MM.1S (cell line): ENCODE data around the gene PPP3R1.

ENCODE experiments used
- DNase-seq: peaks from one replicate; pipeline ENCODE4 v3.0.0-alpha.2; 2015
- H2AFZ ChIP-seq: fragments of 300-600 bp; sonication (generic); 2 replicates; pipeline ENCODE4 v1.6.0; 2016; ENCODE audit warnings: antibody characterized with exemption, low read length
- H3F3A ChIP-seq: fragments of 300-600 bp; sonication (generic); 2 replicates; pipeline ENCODE4 v1.6.1; 2016; ENCODE audit warnings: mild to moderate bottlenecking, antibody characterized with exemption, low read length, moderate library complexity, mixed read lengths; ENCODE audit not compliant: insufficient read depth
- H3K27ac ChIP-seq: fragments of 300-600 bp; sonication (generic); 2 replicates; pipeline ENCODE4 v1.5.1; 2016; ENCODE audit warnings: mild to moderate bottlenecking, low read length
- H3K27me3 ChIP-seq: fragments of 300-600 bp; sonication (generic); replicated peaks from 2 replicates; pipeline ENCODE4 v1.6.0; 2016; ENCODE audit warnings: low read length; ENCODE audit not compliant: insufficient read depth
- H3K36me3 ChIP-seq: fragments of 300-600 bp; sonication (generic); replicated peaks from 2 replicates; pipeline ENCODE4 v1.6.1; 2016; ENCODE audit warnings: mild to moderate bottlenecking, low read length, mixed read lengths; ENCODE audit not compliant: insufficient read depth
- H3K4me1 ChIP-seq: fragments of 300-600 bp; sonication (generic); 2 replicates; pipeline ENCODE4 v1.6.1; 2016; ENCODE audit warnings: low read length, mixed read lengths
- H3K4me2 ChIP-seq: fragments of 300-600 bp; sonication (generic); 2 replicates; pipeline ENCODE4 v1.6.0; 2016; ENCODE audit warnings: low read depth, low read length
- H3K4me3 ChIP-seq: fragments of 300-600 bp; sonication (generic); 2 replicates; pipeline ENCODE4 v1.5.1; 2016; ENCODE audit warnings: low read length, mixed read lengths
- H3K79me2 ChIP-seq: fragments of 300-600 bp; sonication (generic); 2 replicates; pipeline ENCODE4 v1.6.1; 2016; ENCODE audit warnings: mixed run types, low read length, mixed read lengths
- H3K9ac ChIP-seq: fragments of 300-600 bp; sonication (generic); 2 replicates; pipeline ENCODE4 v1.6.1; 2016; ENCODE audit warnings: low read length, mixed read lengths
- H3K9me2 ChIP-seq: fragments of 300-600 bp; sonication (generic); replicated peaks from 2 replicates; pipeline ENCODE4 v1.6.1; 2016; ENCODE audit warnings: mild to moderate bottlenecking, low read length, mixed read lengths; ENCODE audit not compliant: insufficient read depth
- H3K9me3 ChIP-seq: fragments of 300-600 bp; sonication (generic); replicated peaks from 2 replicates; pipeline ENCODE4 v1.6.1; 2016; ENCODE audit warnings: mild to moderate bottlenecking, low read length, mixed read lengths; ENCODE audit not compliant: insufficient read depth
- H4K20me1 ChIP-seq: fragments of 300-600 bp; sonication (generic); 2 replicates; pipeline ENCODE4 v1.6.1; 2016; ENCODE audit warnings: mild to moderate bottlenecking, low read length, moderate library complexity, mixed read lengths; ENCODE audit not compliant: insufficient read depth
- CTCF ChIP-seq: fragments of 300-600 bp; sonication (generic); IDR thresholded peaks from 2 replicates; pipeline ENCODE4 v1.5.1; 2016; ENCODE audit warnings: antibody characterized with exemption, low read length, mixed read lengths
- EZH2 ChIP-seq: fragments of 300-600 bp; sonication (generic); optimal IDR thresholded peaks from 2 replicates; pipeline ENCODE3; 2017; ENCODE audit warnings: low read depth, mild to moderate bottlenecking, antibody characterized with exemption, low read length, mixed read lengths
- EZH2phosphoT487 ChIP-seq: fragments of 300-600 bp; sonication (generic); IDR thresholded peaks from 2 replicates; pipeline ENCODE4 v1.6.1; 2018; ENCODE audit warnings: antibody characterized with exemption, low read length

The PPP3R1 gene

DNA sequence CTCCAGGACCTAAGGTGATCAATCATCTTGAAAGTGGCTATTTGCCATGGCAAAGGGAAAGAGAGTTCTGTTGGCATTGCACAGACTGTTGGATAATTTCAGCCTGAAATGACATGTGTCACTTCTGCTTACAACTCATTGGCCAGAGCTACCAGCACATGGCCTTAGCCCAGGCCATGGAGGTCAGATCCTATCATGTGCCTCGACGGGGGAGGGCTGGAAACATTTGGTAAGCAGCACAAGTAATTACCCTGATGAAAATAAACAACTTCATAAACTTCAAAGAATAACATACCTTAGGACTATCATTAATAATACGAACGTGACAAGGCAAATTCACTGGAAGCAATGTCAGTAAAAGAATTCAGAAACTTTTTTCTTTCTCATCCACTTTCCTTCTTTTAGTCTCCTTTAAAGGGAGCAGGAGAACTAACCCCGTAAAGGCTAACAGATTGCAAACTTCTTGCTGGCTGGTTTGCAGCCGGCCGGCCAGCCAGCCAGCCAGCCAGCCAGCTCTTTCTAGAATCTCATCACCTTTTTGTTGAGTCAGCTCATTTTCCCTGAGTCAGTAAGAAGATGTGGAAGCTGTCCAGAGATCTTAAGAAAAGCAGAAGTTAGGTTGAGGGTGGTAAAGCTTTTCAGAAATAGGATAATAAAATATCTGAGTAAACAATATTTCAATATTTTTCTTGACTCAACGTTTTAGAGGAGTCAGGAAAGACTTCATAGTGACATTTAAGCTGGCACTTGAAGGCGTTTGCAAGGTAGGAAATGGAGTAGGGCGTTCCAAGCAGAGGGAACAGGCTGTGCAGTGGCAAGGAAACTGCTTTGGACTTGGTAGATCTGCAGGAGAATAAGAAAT, 35.5 kb upstream of the PPP3R1 start:
- H3K27ac ChIP-seq: no peak overlapping the region
- H3K4me1 ChIP-seq: peaks cover 30% of the 10 kb centered on the region
- H3K9ac ChIP-seq: no peak overlapping the region

GRCh38 chr2:68284896-68285295, 32.6 kb upstream of the PPP3R1 start:
- Histone ChIP-seq H3K4me3 (no peak overlapping the region), H2AFZ (no peak overlapping the region), H3K79me2 (no peaks in the 10 kb centered on the region), H3K4me2 (no peak overlapping the region), H3K9ac (no peak overlapping the region), H3K27me3 (no peaks in the 10 kb centered on the region), H3K4me1 (peaks cover 16% of the 10 kb centered on the region), H3K9me2 (no peaks in the 10 kb centered on the region), H3K27ac (no peak overlapping the region), H4K20me1 (no peaks in the 10 kb centered on the region), H3K36me3 (no peaks in the 10 kb centered on the region), H3F3A (no peaks in the 10 kb centered on the region), H3K9me3 (no peaks in the 10 kb centered on the region)
- DNase-seq: no peak
- TF ChIP-seq EZH2phosphoT487 (no peak), EZH2 (no peak), CTCF (no peak)

More for the DNA sequence above, 35.5 kb upstream of the PPP3R1 start:
- H3K9me3 ChIP-seq: no peaks in the 10 kb centered on the region
- H3K27me3 ChIP-seq: no peaks in the 10 kb centered on the region
- H3K4me3 ChIP-seq: no peak overlapping the region
- DNase-seq: peak; percentile 46
- no peak overlapping the region for H2AFZ ChIP-seq
- H3K4me2 ChIP-seq: peak overlapping the region; percentile 6; the same call in 1 of the 2 replicates
- no peaks in the 10 kb centered on the region for H3K79me2 ChIP-seq
- TF ChIP-seq EZH2 (no peak), CTCF (no peak)
- H4K20me1 ChIP-seq: no peaks in the 10 kb centered on the region
- no peaks in the 10 kb centered on the region for H3K9me2 ChIP-seq
- peaks cover 10% of the 10 kb centered on the region; the same call in 1 of the 2 replicates for H3F3A ChIP-seq
- H3K36me3 ChIP-seq: no peaks in the 10 kb centered on the region

GRCh38 chr2:68283419-68283812, 31.1 kb upstream of the PPP3R1 start:
- Histone ChIP-seq H3K79me2 (no peaks in the 10 kb centered on the region), H3K9me2 (no peaks in the 10 kb centered on the region), H3K27me3 (no peaks in the 10 kb centered on the region), H3K4me2 (no peak overlapping the region), H3K4me3 (no peak overlapping the region), H3K36me3 (no peaks in the 10 kb centered on the region), H3K9me3 (no peaks in the 10 kb centered on the region), H2AFZ (no peak overlapping the region), H3K9ac (no peak overlapping the region), H3K27ac (no peak overlapping the region), H3K4me1 (peaks cover 13% of the 10 kb centered on the region), H3F3A (no peaks in the 10 kb centered on the region), H4K20me1 (no peaks in the 10 kb centered on the region)
- TF ChIP-seq EZH2 (no peak), EZH2phosphoT487 (no peak), CTCF (no peak)
- no peak for DNase-seq
